ENCODE results near the gene SAMD4A.

The SAMD4A gene

DNA sequence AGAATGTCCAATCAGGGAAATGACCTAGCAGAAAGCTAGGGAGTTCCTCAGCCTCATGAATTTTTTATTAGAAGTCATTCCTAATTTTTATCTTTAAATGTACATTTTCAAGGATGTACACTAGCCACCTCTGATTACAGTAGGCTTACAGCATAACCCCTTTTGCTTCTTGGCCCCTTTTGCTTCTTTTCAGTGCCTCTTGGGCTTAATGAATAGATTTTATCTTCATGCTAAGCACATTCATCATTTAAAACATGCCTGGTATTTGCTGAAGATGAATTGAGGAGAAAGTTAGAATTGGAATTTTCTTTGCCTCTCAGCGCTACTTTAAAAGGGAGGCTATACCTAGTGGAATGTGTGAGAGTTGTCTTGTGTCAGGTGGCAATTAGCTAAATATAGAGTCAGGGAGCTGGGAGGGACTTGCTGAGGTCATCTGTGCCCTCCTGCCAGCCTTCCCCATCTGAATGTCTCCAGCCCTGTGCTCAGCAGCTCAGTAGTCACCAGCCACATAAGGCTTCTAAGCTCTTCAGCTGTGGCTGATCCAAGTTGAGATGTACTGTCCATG is 132.1 kb downstream of the SAMD4A start:
- Histone ChIP-seq H3K9ac (ENCODE audit: low read length) (no peak overlapping the region), H3K27ac (ENCODE audit: low read depth, low read length) (peak overlapping the region; percentile 72), H3K79me2 (ENCODE audit: control insufficient read depth, insufficient read depth, low read length, poor library complexity) (peaks cover 3% of the 10 kb centered on the region), H3K79me1 (ENCODE audit: low read length) (peaks cover 3% of the 10 kb centered on the region), H2BK12ac (ENCODE audit: low read length) (no peak overlapping the region), H3K27me3 (ENCODE audit: insufficient read depth, low read length) (no peaks in the 10 kb centered on the region), H3K4me1 (ENCODE audit: control insufficient read depth in 1 of 2, insufficient read depth in 2 of 2, low read length in 2 of 2) (peaks cover 16 to 23% of the 10 kb centered on the region in 2 experiments), H3K18ac (ENCODE audit: low read length) (no peak overlapping the region), H2BK120ac (ENCODE audit: insufficient read depth, low read length, poor library complexity) (no peak overlapping the region), H3K9me3 (ENCODE audit: insufficient read depth, low read depth, low read length) (no peaks in the 10 kb centered on the region), H3K4me2 (ENCODE audit: low read length) (no peak overlapping the region), H2BK5ac (ENCODE audit: low read depth, low read length, poor library complexity) (no peak overlapping the region), H3K4ac (ENCODE audit: low read depth, low read length) (no peak overlapping the region), H2AFZ (ENCODE audit: insufficient read depth, low read length, poor library complexity) (no peak overlapping the region), H4K12ac (ENCODE audit: low read depth, low read length) (no peak overlapping the region), H4K8ac (ENCODE audit: low read depth, low read length) (no peak overlapping the region), H3K23ac (ENCODE audit: low read length) (no peak overlapping the region), H3K14ac (ENCODE audit: low read length) (no peak overlapping the region), H2AK5ac (ENCODE audit: low read length) (no peak overlapping the region), H4K91ac (ENCODE audit: low read depth, low read length) (no peak overlapping the region), H3K36me3 (ENCODE audit: control insufficient read depth in 1 of 2, insufficient read depth in 2 of 2, low read length in 2 of 2) (peaks cover 6 to 11% of the 10 kb centered on the region in 2 experiments), H3K4me3 (ENCODE audit: low read depth, low read length) (no peak overlapping the region)
- peak in 1 of 2 donors; percentile 20 for DNase-seq
- no CpG with 5 or more reads among the region's 1 CpG for WGBS (ENCODE audit: extremely low coverage, insufficient coverage, insufficient read length)

DNA sequence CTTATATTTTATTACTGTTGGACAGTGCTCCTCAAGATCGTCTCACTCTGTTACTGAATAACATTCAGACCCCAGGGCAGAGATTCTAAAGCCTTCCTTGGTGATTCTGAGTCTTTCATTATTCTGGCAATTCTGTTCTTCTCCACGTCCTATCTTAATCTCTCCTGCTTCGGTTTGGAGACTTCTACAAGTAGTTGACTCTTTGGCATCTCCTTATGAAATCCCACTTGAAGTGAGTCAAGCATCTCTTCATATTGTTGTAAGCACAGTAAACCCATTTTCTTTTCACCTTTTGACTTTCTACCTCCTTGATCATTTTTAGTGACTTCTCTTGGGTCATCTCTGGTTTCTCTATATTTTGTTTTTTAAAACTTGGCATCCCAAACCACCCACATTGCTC is 132.8 kb downstream of the SAMD4A start:
- no peak overlapping the region for H2BK120ac ChIP-seq (ENCODE audit: insufficient read depth, low read length, poor library complexity)
- H3K27me3 ChIP-seq (ENCODE audit: insufficient read depth, low read length), result no peaks in the 10 kb centered on the region
- no peak for DNase-seq
- H3K79me2 ChIP-seq (ENCODE audit: control insufficient read depth, insufficient read depth, low read length, poor library complexity), result peaks cover 3% of the 10 kb centered on the region
- H3K9me3 ChIP-seq (ENCODE audit: insufficient read depth, low read depth, low read length), result no peaks in the 10 kb centered on the region
- H3K23ac ChIP-seq (ENCODE audit: low read length), result no peak overlapping the region
- peaks cover 16 to 20% of the 10 kb centered on the region in 2 experiments for H3K4me1 ChIP-seq (ENCODE audit: control insufficient read depth in 1 of 2, insufficient read depth in 2 of 2, low read length in 2 of 2)
- H4K8ac ChIP-seq (ENCODE audit: low read depth, low read length), result no peak overlapping the region
- no peak overlapping the region for H2BK5ac ChIP-seq (ENCODE audit: low read depth, low read length, poor library complexity)
- WGBS (ENCODE audit: extremely low coverage, insufficient coverage, insufficient read length), result no CpG with 5 or more reads among the region's 3 CpGs
- peaks cover 6 to 11% of the 10 kb centered on the region in 2 experiments for H3K36me3 ChIP-seq (ENCODE audit: control insufficient read depth in 1 of 2, insufficient read depth in 2 of 2, low read length in 2 of 2)
- H3K4me2 ChIP-seq (ENCODE audit: low read length), result no peak overlapping the region
- peaks cover 3% of the 10 kb centered on the region for H3K79me1 ChIP-seq (ENCODE audit: low read length)
- no peak overlapping the region for H2BK12ac ChIP-seq (ENCODE audit: low read length)
- H2AFZ ChIP-seq (ENCODE audit: insufficient read depth, low read length, poor library complexity), result no peak overlapping the region
- H3K27ac ChIP-seq (ENCODE audit: low read depth, low read length), result no peak overlapping the region
- H2AK5ac ChIP-seq (ENCODE audit: low read length), result no peak overlapping the region
- H4K91ac ChIP-seq (ENCODE audit: low read depth, low read length), result no peak overlapping the region
- no peak overlapping the region for H3K18ac ChIP-seq (ENCODE audit: low read length)
- no peak overlapping the region for H4K12ac ChIP-seq (ENCODE audit: low read depth, low read length)
- no peak overlapping the region for H3K9ac ChIP-seq (ENCODE audit: low read length)
- H3K4me3 ChIP-seq (ENCODE audit: low read depth, low read length), result no peak overlapping the region
- no peak overlapping the region for H3K4ac ChIP-seq (ENCODE audit: low read depth, low read length)
- no peak overlapping the region for H3K14ac ChIP-seq (ENCODE audit: low read length)

DNA sequence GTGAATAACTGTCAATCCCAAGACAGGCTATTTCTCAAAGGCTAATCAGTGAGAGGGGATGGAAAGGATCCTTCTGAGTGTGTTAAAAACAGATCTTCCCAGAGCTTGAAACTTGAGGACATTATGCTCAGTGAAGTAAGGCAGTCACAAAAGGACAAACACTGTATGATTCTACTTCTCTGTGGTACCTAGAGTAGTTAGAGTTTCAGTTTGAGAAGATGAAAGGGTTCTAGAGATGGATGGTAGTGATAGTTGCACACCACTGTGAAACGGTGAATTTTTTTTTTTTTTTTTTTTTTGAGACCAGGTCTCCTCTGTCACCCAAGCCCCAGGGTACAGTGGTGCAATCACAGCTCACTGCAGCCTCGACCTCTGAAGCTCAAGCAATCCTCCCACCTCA is 133.8 kb downstream of the SAMD4A start:
- H3K27ac ChIP-seq (ENCODE audit: low read depth, low read length), result no peak overlapping the region
- no peak overlapping the region for H2BK120ac ChIP-seq (ENCODE audit: insufficient read depth, low read length, poor library complexity)
- H3K4me2 ChIP-seq (ENCODE audit: low read length), result no peak overlapping the region
- WGBS (ENCODE audit: extremely low coverage, insufficient coverage, insufficient read length), result no CpG with 5 or more reads among the region's 2 CpGs
- H3K4me3 ChIP-seq (ENCODE audit: low read depth, low read length), result no peak overlapping the region
- no peak overlapping the region for H2BK12ac ChIP-seq (ENCODE audit: low read length)
- H3K4ac ChIP-seq (ENCODE audit: low read depth, low read length), result no peak overlapping the region
- H4K12ac ChIP-seq (ENCODE audit: low read depth, low read length), result no peak overlapping the region
- H3K27me3 ChIP-seq (ENCODE audit: insufficient read depth, low read length), result no peaks in the 10 kb centered on the region
- no peak overlapping the region for H3K14ac ChIP-seq (ENCODE audit: low read length)
- DNase-seq, result no peak
- no peak overlapping the region for H2AFZ ChIP-seq (ENCODE audit: insufficient read depth, low read length, poor library complexity)
- no peak overlapping the region for H4K91ac ChIP-seq (ENCODE audit: low read depth, low read length)
- H3K18ac ChIP-seq (ENCODE audit: low read length), result no peak overlapping the region
- peaks cover 3% of the 10 kb centered on the region for H3K79me2 ChIP-seq (ENCODE audit: control insufficient read depth, insufficient read depth, low read length, poor library complexity)
- H2AK5ac ChIP-seq (ENCODE audit: low read length), result no peak overlapping the region
- no peak overlapping the region for H3K9ac ChIP-seq (ENCODE audit: low read length)
- H3K23ac ChIP-seq (ENCODE audit: low read length), result no peak overlapping the region
- H2BK5ac ChIP-seq (ENCODE audit: low read depth, low read length, poor library complexity), result no peak overlapping the region
- H3K4me1 ChIP-seq (ENCODE audit: control insufficient read depth in 1 of 2, insufficient read depth in 2 of 2, low read length in 2 of 2), result peaks cover 16 to 20% of the 10 kb centered on the region in 2 experiments
- no peak overlapping the region for H4K8ac ChIP-seq (ENCODE audit: low read depth, low read length)
- no peaks in the 10 kb centered on the region for H3K9me3 ChIP-seq (ENCODE audit: insufficient read depth, low read depth, low read length)
- H3K79me1 ChIP-seq (ENCODE audit: low read length), result peaks cover 3% of the 10 kb centered on the region
- peaks cover 6 to 11% of the 10 kb centered on the region in 2 experiments for H3K36me3 ChIP-seq (ENCODE audit: control insufficient read depth in 1 of 2, insufficient read depth in 2 of 2, low read length in 2 of 2)

DNA sequence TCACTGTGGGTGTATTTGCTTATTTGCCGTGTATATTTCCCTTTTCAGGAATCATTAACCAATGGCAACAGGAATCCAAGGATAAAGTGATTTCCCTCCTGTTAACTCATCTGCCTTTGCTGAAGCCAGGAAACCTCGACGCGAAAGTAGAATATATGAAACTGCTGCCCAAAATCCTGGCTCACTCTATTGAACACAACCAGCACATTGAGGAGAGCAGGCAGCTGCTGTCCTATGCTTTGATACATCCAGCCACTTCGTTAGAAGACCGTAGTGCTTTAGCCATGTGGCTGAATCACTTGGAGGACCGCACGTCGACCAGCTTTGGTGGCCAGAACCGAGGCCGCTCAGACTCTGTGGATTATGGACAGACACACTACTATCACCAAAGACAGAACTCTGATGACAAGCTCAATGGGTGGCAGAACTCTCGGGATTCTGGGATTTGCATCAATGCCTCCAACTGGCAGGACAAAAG is 135.1 kb downstream of the SAMD4A start:
- Histone ChIP-seq H3K4me2 (ENCODE audit: low read length) (no peak overlapping the region), H3K79me2 (ENCODE audit: control insufficient read depth, insufficient read depth, low read length, poor library complexity) (peaks cover 3% of the 10 kb centered on the region), H3K27ac (ENCODE audit: low read depth, low read length) (no peak overlapping the region), H3K9me3 (ENCODE audit: insufficient read depth, low read depth, low read length) (no peaks in the 10 kb centered on the region), H3K36me3 (ENCODE audit: control insufficient read depth in 1 of 2, insufficient read depth in 2 of 2, low read length in 2 of 2) (peaks cover 6 to 11% of the 10 kb centered on the region in 2 experiments), H3K4me3 (ENCODE audit: low read depth, low read length) (no peak overlapping the region), H2BK12ac (ENCODE audit: low read length) (no peak overlapping the region), H3K14ac (ENCODE audit: low read length) (no peak overlapping the region), H3K9ac (ENCODE audit: low read length) (no peak overlapping the region), H4K8ac (ENCODE audit: low read depth, low read length) (no peak overlapping the region), H3K23ac (ENCODE audit: low read length) (no peak overlapping the region), H4K91ac (ENCODE audit: low read depth, low read length) (no peak overlapping the region), H2AFZ (ENCODE audit: insufficient read depth, low read length, poor library complexity) (no peak overlapping the region), H3K4ac (ENCODE audit: low read depth, low read length) (no peak overlapping the region), H2AK5ac (ENCODE audit: low read length) (no peak overlapping the region), H4K12ac (ENCODE audit: low read depth, low read length) (no peak overlapping the region), H3K18ac (ENCODE audit: low read length) (no peak overlapping the region), H3K4me1 (ENCODE audit: control insufficient read depth in 1 of 2, insufficient read depth in 2 of 2, low read length in 2 of 2) (peaks cover 14 to 18% of the 10 kb centered on the region in 2 experiments), H2BK120ac (ENCODE audit: insufficient read depth, low read length, poor library complexity) (no peak overlapping the region), H3K79me1 (ENCODE audit: low read length) (peaks cover 1% of the 10 kb centered on the region), H2BK5ac (ENCODE audit: low read depth, low read length, poor library complexity) (no peak overlapping the region), H3K27me3 (ENCODE audit: insufficient read depth, low read length) (no peaks in the 10 kb centered on the region)
- WGBS (ENCODE audit: extremely low coverage, insufficient coverage, insufficient read length), result no CpG with 5 or more reads among the region's 12 CpGs
- DNase-seq, result no peak
